Stimulated activated CD4-positive, alpha-beta T cell treated with anti-CD3 and anti-CD28 coated beads, Interleukin-12 subunit alpha, Interleukin-12 subunit beta, amount 100 ng/mL, for 4 hours (primary cell): ENCODE results near the gene ATP10B.

Experiments used
- DNase-seq: peaks from one replicate; pipeline ENCODE4 v3.0.0-alpha.2; 2020

The ATP10B gene

GRCh38 chr5:160629003-160629402 lies 223.0 kb downstream of the ATP10B start:
- no peak for DNase-seq

GRCh38 chr5:160628619-160628968 lies 223.4 kb downstream of the ATP10B start:
- no peak for DNase-seq

- DNase-seq, result no peak
Observed at GRCh38 chr5:160627921-160628618, 223.9 kb downstream of the ATP10B start.

GRCh38 chr5:160626322-160626721 lies 225.7 kb downstream of the ATP10B start:
- DNase-seq, result no peak

- DNase-seq, result no peak
Observed at GRCh38 chr5:160621526-160621925, 230.5 kb downstream of the ATP10B start.

- no peak for DNase-seq
Observed at GRCh38 chr5:160620401-160620800, 231.6 kb downstream of the ATP10B start.

- no peak for DNase-seq
Observed at GRCh38 chr5:160619381-160619780, 232.6 kb downstream of the ATP10B start.

GRCh38 chr5:160618286-160618685 lies 233.7 kb downstream of the ATP10B start:
- no peak for DNase-seq

GRCh38 chr5:160616712-160617497 lies 235.1 kb downstream of the ATP10B start:
- no peak for DNase-seq

- no peak for DNase-seq
Observed at GRCh38 chr5:160614136-160614535, 237.9 kb downstream of the ATP10B start.

GRCh38 chr5:160605266-160605665 lies 246.7 kb downstream of the ATP10B start:
- no peak for DNase-seq

- no peak for DNase-seq
Observed at GRCh38 chr5:160604484-160604883, 247.5 kb downstream of the ATP10B start.

- DNase-seq, result no peak
Observed at GRCh38 chr5:160602744-160603143, 249.3 kb downstream of the ATP10B start.

GRCh38 chr5:160601046-160601445 lies 251.0 kb downstream of the ATP10B start:
- no peak for DNase-seq

- no peak for DNase-seq
Observed at GRCh38 chr5:160573318-160573717, 278.7 kb downstream of the ATP10B start.

GRCh38 chr5:160567031-160567705 lies 284.8 kb downstream of the ATP10B start:
- DNase-seq, result no peak

GRCh38 chr5:160565376-160565775 lies 286.6 kb downstream of the ATP10B start:
- no peak for DNase-seq

- DNase-seq, result no peak
Observed at GRCh38 chr5:160556846-160557245, 295.2 kb downstream of the ATP10B start.

- no peak for DNase-seq
Observed at GRCh38 chr5:160555971-160556631, 295.9 kb downstream of the ATP10B start.

GRCh38 chr5:160555581-160555970 lies 296.4 kb downstream of the ATP10B start:
- no peak for DNase-seq

GRCh38 chr5:160550075-160550474 lies 301.9 kb downstream of the ATP10B start:
- no peak for DNase-seq

- DNase-seq, result no peak
Observed at GRCh38 chr5:160548949-160549645, 302.9 kb downstream of the ATP10B start.

GRCh38 chr5:160547872-160548271 lies 304.1 kb downstream of the ATP10B start:
- no peak for DNase-seq
